ACC112 (cell line): ENCODE data around the gene THRA.

Experiments used
- H2AFZ ChIP-seq: fragments of 200-600 bp; sonication (generic); one replicate; pipeline ENCODE4 v1.6.0; 2017; ENCODE audit warnings: antibody characterized with exemption, low read length; ENCODE audit not compliant: unreplicated experiment
- H3K27ac ChIP-seq: fragments of 200-600 bp; sonication (generic); 2 replicates; pipeline ENCODE4 v1.5.1; 2014; ENCODE audit warnings: low read depth, mild to moderate bottlenecking, antibody characterized with exemption, low read length, moderate library complexity
- H3K27me3 ChIP-seq: fragments of 200-600 bp; sonication (generic); 2 replicates; pipeline ENCODE4 v1.6.1; 2014; ENCODE audit warnings: mild to moderate bottlenecking, antibody characterized with exemption, low read length, moderate library complexity, mixed read lengths; ENCODE audit not compliant: insufficient read depth
- H3K36me3 ChIP-seq: fragments of 200-600 bp; sonication (generic); 2 replicates; pipeline ENCODE4 v1.6.1; 2016; ENCODE audit warnings: mild to moderate bottlenecking, antibody characterized with exemption, low read length, moderate library complexity, mixed read lengths; ENCODE audit not compliant: insufficient read depth
- H3K4me1 ChIP-seq: fragments of 200-600 bp; sonication (generic); one replicate; pipeline ENCODE4 v1.6.1; 2016; ENCODE audit warnings: low read length, mixed read lengths; ENCODE audit not compliant: insufficient read depth, unreplicated experiment, control insufficient read depth
- H3K4me3 ChIP-seq: fragments of 200-600 bp; sonication (generic); 2 replicates; pipeline ENCODE4 v1.5.1; 2014; ENCODE audit warnings: mild to moderate bottlenecking, low read depth, low read length
- H3K79me2 ChIP-seq: fragments of 200-600 bp; sonication (generic); one replicate; pipeline ENCODE4 v1.6.0; 2016; ENCODE audit warnings: low read length; ENCODE audit not compliant: control insufficient read depth, unreplicated experiment, insufficient read depth

THRA gene

DNA sequence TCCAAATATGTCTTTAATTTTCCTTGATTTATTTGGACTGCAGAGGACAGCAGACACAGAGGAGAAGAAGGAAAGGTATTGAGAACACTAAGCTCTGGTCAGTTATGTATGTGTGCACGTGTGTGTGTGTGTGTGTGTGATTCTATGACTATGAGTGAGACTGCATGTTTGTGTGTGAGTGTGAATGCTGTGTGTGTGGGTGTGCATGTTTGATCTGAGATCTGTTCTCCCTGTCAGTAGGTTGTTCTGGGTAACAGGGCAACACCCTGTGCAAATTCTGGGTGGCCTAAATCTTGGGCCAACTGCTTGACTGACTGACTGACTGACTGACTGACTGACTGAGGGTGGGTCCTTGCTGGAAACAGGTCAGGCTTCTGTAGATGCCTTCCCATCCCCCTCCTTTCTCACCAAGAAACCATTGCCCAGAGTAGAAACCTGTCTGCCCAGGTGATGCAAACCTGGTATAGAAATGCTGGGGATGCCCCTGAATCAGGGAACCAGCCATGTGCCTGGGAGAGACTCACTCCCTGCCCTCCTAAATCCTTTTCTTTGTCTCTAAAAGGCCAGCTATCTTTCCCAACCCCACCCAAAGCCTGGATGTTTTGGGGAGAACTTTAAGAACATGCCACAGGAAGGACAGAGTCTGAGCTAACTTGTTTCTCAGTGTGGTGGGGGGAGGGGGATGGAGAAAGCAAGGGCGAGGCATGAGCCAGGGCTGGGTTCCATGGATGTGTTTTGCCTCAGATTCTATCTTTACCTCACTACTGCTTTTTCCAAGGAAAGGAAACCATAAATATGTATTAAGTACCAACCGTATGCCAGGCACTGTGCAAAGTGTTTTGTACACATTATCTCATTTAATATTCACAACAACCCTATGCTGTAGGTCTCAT, 42.1 kb downstream of the THRA start:
- no peak overlapping the region for H2AFZ ChIP-seq
- no peak overlapping the region for H3K4me3 ChIP-seq
- H3K79me2 ChIP-seq, result peaks cover 3% of the 10 kb centered on the region
- H3K36me3 ChIP-seq, result no peaks in the 10 kb centered on the region
- H3K27ac ChIP-seq, result no peak overlapping the region
- no peaks in the 10 kb centered on the region for H3K27me3 ChIP-seq
- H3K4me1 ChIP-seq, result peaks cover 40% of the 10 kb centered on the region

DNA sequence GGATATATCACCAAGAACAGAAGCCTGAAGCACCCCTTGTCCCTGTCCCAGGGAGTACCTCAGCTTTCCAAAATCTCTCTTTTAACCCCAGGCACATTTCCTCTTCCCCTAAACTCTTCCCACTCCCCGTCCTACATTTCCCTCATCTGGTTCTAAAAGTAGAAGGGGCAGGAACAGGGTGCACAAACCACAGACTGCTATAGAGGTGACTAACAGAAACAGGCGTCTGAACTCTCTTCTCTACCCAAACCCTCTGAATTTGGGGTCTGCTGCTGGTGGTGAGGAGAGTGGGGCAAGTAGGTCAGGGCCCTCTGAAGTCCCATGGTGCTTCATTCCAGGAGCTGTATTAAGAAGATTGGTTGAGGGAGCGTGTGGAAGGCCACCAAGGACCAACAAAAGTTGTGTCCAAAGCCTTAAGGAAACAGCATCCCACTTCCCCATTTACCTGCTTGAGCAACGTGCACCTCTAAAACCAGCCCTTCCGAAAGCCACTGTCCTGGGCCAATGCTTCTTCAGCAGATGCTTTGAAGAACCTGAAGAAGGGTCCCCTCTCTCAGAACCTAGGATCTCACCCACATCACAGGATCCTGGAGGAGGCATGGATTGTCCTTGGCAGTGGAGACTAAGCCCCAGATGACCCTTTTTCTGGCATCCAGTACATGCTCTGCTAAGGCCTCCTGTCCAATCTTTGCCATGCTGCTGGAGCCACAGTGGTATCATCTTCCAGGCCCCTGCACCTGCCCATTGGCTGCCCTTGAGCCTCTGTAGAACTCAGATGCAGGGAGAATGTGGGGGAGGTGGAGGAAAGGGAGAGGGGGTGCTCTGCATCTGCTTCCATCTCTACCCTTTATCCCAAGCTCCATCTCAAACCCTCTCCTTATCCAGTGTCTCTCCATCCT, 43.3 kb downstream of the THRA start:
- Histone ChIP-seq H3K27ac (no peak overlapping the region), H2AFZ (no peak overlapping the region), H3K4me3 (no peak overlapping the region), H3K79me2 (no peaks in the 10 kb centered on the region), H3K4me1 (peaks cover 53% of the 10 kb centered on the region), H3K27me3 (no peaks in the 10 kb centered on the region), H3K36me3 (no peaks in the 10 kb centered on the region)

DNA sequence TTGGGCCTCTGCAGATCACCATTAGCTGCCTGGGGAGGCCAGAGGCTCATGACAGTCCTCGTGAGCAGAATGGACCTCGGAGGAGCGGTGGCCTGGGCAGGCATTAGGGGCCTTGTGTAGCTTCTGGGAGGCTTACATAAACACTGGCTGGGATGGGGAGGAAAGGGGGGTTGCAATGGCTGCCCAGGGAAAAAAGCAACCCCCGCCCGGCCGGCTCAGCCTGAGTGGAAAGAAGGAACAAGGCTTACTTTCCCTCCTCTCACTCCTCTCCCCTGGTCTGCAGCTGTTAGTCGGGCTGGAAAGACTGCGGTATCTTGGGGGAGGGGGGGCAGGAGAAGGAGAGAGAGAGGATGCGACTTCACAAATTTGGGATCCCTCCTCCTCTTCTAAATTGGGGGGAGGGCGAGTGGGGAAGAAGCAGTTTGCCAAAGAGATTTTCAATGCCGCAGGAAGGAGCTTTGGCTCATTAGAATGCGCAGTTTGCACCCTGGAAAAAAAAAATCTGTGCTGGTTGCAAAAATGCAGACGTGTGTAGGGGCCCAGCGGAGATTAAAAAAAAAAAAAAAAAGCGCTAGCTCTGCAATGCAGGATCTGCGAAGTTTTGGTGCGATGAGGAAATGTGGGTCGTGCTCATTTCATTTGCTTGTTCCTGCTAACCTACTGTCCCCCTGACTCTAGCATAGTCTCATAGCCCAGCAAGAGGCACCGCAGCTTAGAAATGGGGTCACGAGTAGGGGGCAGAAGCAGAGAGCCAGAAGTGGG, 44.2 kb downstream of the THRA start:
- H3K27ac ChIP-seq, result no peak overlapping the region
- no peak overlapping the region for H3K4me3 ChIP-seq
- H2AFZ ChIP-seq, result no peak overlapping the region

DNA sequence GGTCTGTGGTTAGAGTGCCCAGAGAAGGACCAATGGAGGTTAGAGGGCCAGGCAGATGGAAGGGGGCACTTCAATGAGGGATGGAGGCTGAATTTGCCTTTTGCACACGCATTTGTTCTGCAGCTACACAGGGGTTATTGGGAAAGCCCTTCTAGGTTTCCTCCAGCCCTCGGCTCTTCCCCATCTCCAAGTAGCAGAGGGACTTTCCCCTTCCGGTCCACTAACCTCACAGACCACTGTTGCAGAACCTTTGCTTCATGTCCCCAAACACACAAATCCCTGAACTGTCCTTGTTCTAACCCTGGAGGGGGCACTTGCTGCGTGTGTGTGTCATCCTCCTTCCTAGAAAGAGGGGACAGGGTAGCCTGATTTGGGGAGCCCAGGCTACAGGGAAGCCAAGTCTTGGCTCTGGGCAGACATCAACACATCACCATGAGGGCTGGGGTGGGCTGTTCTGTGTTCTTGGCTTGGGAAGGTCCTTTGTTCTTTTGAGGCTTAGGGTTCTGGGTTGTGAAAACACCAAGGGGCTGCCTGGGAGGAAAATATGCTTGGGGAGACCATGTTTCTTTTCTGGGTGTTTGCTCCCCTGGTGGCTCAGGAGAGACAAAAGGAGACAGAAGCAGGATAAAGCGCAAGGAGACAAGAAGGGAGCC, 44.9 kb downstream of the THRA start:
- H2AFZ ChIP-seq, result no peak overlapping the region
- H3K79me2 ChIP-seq, result no peaks in the 10 kb centered on the region
- peaks cover 57% of the 10 kb centered on the region for H3K4me1 ChIP-seq
- H3K36me3 ChIP-seq, result no peaks in the 10 kb centered on the region
- no peaks in the 10 kb centered on the region for H3K27me3 ChIP-seq
- peak overlapping the region; percentile 54; the same call in 1 of the 2 replicates for H3K27ac ChIP-seq
- peak overlapping the region; percentile 30; the same call in 1 of the 2 replicates for H3K4me3 ChIP-seq

More for the DNA sequence above, 44.2 kb downstream of the THRA start:
- peaks cover 51% of the 10 kb centered on the region for H3K4me1 ChIP-seq
- no peaks in the 10 kb centered on the region for H3K36me3 ChIP-seq
- H3K27me3 ChIP-seq, result no peaks in the 10 kb centered on the region
- H3K79me2 ChIP-seq, result no peaks in the 10 kb centered on the region

DNA sequence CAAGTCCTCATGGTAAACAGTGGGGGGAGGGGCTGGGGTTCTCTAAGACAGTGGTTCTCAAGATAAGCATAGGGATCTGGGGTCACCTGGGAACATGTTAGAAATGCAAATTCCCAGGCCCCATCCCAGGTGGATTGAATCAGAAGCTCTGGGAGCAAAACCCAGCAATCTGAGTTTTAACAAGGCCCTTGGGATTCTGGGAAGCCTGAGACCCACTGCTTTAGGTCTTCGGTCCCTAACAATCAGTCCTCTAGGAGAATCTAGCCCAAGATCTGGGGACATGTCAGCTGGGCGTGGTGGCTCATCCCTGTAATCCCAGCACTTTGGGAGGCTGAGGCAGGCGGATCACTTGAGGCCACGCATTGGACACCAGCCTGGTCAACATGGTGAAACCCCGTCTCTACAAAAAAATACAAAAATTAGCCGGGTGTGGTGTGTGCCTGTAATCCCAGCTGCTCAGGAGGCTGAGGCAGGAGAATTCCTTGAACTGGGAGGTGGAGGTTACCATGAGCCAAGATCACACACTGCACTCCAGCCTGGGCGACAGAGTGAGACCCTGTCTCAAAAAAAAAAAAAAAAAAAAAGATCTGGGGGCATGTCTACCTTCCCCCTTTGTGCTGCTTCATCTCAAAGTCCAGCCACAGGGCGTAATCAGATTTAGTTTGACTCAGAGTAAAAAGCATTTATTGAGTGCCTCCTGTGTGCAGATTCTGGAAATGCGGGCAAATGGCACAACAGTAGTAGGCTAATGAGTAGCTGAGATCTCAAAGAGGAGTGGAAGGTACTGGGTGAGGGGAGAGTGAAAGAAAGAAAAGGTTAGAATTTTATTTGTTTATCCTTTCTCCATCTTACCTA, 46.4 kb downstream of the THRA start:
- Histone ChIP-seq H3K27ac (peak overlapping the region; percentile 84), H3K79me2 (no peaks in the 10 kb centered on the region), H3K4me1 (peaks cover 60% of the 10 kb centered on the region), H3K36me3 (no peaks in the 10 kb centered on the region), H3K4me3 (no peak overlapping the region), H2AFZ (no peak overlapping the region), H3K27me3 (no peaks in the 10 kb centered on the region)

DNA sequence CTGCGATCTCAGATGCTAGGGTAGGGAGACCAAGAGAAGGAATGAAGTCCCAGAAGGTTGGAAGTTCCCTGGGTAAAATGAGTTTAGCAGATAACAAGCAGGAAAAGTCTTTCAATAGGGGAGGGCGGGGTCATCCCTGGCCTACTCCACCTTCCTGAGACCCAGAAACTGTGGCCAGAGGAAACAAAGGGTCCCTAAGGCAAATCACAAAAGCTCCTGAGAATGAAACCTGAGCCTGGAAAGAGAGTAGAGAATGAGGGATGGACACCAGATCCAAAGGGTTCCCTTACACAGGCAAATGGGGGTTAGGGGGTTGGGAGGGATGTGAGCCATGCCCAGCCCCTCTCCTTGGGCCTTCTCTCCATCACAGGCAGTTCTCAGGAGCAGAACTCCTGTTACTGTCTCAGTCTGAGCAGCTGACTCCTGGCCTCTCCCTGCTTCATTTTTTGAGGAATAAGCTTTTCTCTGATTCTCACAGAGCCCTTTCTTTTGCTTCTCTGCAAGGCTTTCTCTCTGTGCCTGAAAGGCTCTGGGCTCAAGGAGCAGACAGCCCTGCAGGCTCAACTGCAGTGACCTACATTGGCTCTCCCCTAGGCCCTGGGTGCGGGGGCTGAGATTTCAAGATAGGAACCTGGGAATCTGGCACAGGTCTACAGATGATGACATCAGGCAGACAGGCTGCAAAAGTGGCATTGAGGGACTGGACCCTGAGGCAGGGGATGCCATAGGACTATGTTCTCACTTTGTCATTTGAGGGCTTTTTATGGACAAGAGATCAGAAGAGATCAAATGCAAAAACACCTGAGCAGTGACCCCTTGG, 47.5 kb downstream of the THRA start:
- Histone ChIP-seq H3K27me3 (no peaks in the 10 kb centered on the region), H3K4me3 (peak overlapping the region; percentile 36), H3K36me3 (no peaks in the 10 kb centered on the region), H2AFZ (no peak overlapping the region), H3K79me2 (no peaks in the 10 kb centered on the region), H3K27ac (peak overlapping the region; percentile 84), H3K4me1 (peaks cover 66% of the 10 kb centered on the region)

DNA sequence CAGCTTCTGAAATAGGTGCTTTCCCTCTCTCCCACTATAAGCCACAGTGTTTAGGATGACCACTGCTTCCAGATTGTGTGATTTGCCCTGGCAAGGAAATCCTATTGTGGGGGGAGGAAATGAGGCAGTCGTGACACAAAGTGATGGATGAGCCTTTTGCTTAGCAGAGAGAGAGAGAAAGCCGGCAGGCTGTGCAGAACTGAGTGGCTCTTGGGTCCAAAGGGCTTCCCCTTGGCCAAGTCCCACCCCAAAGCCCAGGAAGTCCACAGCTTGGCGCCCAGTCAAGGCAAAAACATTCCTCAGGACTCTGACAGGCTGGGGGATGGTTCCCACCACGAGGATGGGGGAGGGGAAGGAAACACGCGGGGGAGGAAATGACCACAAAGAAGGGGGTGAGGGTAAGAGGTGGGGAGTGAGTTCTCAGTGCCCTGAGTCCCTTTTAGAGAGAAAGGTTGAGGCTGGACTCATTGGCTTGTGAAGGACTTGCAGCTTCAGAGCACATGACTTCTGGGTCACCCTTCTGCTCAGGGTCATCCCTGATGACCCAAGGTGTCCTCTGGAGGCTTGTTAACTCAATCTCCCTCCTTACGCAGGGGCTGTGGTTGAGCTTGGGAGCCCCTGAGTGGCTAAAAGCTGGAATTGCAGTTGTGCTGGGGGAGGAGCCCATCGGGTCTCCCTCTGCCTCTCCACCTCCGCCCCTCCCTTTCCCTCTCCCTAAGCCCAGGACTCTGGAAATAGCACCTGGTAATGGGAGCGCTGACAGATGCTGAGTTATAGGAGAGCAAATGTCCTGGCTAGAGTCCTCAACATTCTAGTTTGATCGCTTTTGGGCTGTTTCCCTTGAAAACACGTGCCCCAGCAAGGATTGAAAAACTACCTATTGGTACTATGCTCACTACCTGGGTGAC, 48.7 kb downstream of the THRA start:
- Histone ChIP-seq H3K27ac (peak overlapping the region; percentile 84), H2AFZ (peak overlapping the region; percentile 62), H3K79me2 (no peaks in the 10 kb centered on the region), H3K4me3 (peak overlapping the region; percentile 36), H3K36me3 (no peaks in the 10 kb centered on the region), H3K4me1 (peaks cover 66% of the 10 kb centered on the region), H3K27me3 (no peaks in the 10 kb centered on the region)

DNA sequence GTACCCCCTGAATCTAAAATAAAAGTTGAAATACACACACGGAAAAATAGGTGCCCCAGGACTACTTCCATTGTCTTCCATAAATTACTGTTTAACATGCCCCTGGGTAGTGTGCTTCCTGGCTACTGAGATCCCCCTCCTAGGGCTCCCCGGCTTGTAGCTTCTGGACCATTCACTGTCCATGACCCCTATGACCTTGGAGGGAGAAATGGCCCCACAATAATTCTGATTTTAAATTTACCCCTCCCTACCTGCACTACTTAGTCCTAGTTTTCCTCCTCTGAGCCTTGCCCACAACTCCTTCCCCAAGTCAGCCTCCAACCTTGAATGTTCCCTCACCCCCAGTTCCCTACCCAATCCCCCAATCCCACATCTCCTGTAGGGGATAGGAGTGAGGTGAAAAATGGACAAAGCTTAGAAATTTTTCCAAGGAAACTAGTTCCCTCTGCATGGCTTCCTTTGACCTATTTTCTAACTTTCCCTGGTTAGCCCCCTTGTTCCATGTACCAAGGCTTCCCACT, 49.5 kb downstream of the THRA start:
- H3K79me2 ChIP-seq, result no peaks in the 10 kb centered on the region
- peaks cover 65% of the 10 kb centered on the region for H3K4me1 ChIP-seq
- peak overlapping the region; percentile 84 for H3K27ac ChIP-seq
- peak overlapping the region; percentile 62 for H2AFZ ChIP-seq
- H3K4me3 ChIP-seq, result peak overlapping the region; percentile 67
- no peaks in the 10 kb centered on the region for H3K36me3 ChIP-seq
- no peaks in the 10 kb centered on the region for H3K27me3 ChIP-seq
